ENCODE results near the gene ANO1. TPM values are rescaled to one million over a fixed set of nuclear protein-coding genes. Genes with fewer than 3 reads are reported as not detected.
A peak's percentile ranks its signal among the peaks of the same experiment; 100 is the strongest.

ANO1 gene
- total RNA-seq, 1 experiment from 2014 or later: 10.9 TPM

DNA sequence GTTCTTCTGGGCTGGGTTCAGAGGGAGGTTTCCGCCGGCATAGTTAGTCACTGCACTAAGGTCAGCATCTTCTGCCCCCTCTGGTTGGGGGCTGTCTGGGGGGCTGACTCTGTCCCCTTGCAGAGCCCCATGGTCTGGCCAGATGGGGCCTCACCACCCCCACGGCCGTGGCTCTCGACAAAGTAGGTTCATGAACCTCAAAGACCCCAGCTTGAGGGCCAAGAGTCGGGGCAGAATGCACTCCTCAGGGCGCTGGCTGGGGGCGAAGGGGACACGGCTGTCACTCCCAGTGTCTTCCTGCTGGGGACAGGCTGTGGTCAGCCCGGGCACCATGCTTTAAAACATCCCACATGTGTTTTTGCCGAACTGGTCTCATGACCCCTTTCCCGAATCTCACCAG, 20.8 kb downstream of the ANO1 start:
- Histone ChIP-seq H3K4me1 (ENCODE audit: insufficient read depth, low read length) (no peaks in the 10 kb centered on the region), H3K27me3 (ENCODE audit: insufficient read depth, low read length) (no peaks in the 10 kb centered on the region), H2AK5ac (ENCODE audit: insufficient read length, low read length) (no peak overlapping the region), H3K23me2 (ENCODE audit: insufficient read length, low read depth, low read length, poor library complexity, severe bottlenecking) (no peaks in the 10 kb centered on the region), H3K56ac (ENCODE audit: insufficient read length, low read depth, low read length) (no peak overlapping the region), H3K18ac (ENCODE audit: insufficient read length, low read depth, low read length) (no peak overlapping the region), H2AFZ (ENCODE audit: low read length) (no peak overlapping the region), H3K9ac (ENCODE audit: extremely low read depth, insufficient read length, low read length) (no peak overlapping the region), H4K5ac (ENCODE audit: insufficient read length, low read depth, low read length) (no peak overlapping the region), H2BK12ac (ENCODE audit: insufficient read length, low read depth, low read length) (no peak overlapping the region), H3T11ph (ENCODE audit: low read length) (no peak overlapping the region), H2BK15ac (ENCODE audit: low read depth, low read length) (no peak overlapping the region), H3K4ac (ENCODE audit: low read depth, low read length) (no peak overlapping the region), H4K91ac (ENCODE audit: insufficient read length, low read depth, low read length) (no peak overlapping the region), H3K4me2 (ENCODE audit: insufficient read depth, insufficient read length, low read length) (no peak overlapping the region), H3K14ac (ENCODE audit: insufficient read depth, low read length) (no peak overlapping the region), H4K8ac (replicated peaks; ENCODE audit: insufficient read length, low read depth, low read length) (no peak overlapping the region), H2BK120ac (ENCODE audit: low read depth, low read length, poor library complexity, severe bottlenecking) (no peak overlapping the region), H4K20me1 (ENCODE audit: control insufficient read depth, insufficient read depth, insufficient read length) (no peaks in the 10 kb centered on the region), H3K79me1 (ENCODE audit: insufficient read depth, low read depth, low read length, poor library complexity, severe bottlenecking) (no peaks in the 10 kb centered on the region), H3K79me2 (ENCODE audit: insufficient read depth, low read length) (no peaks in the 10 kb centered on the region), H3K9me3 (ENCODE audit: control insufficient read depth, low read depth, low read length) (no peaks in the 10 kb centered on the region), H2BK5ac (ENCODE audit: insufficient read length, low read length) (no peak overlapping the region), H3K27ac (ENCODE audit: insufficient read length, low read depth, low read length) (no peak overlapping the region), H3K23ac (ENCODE audit: insufficient read length, low read depth, low read length) (no peak overlapping the region), H2BK20ac (ENCODE audit: low read depth, low read length, poor library complexity, severe bottlenecking) (no peak overlapping the region)
- Mint-ChIP-seq H3K4me1 (peaks cover 6% of the 10 kb centered on the region in 2 experiments), H3K4me3 (no peak overlapping the region), H3K36me3 (ENCODE audit: insufficient read depth in 1 of 3, low read depth in 3 of 3) (peaks cover 0 to 3% (median 0%) of the 10 kb centered on the region in 3 experiments; a peak in 2 of 7 replicates), H3K9me3 (no peaks in the 10 kb centered on the region; a peak in 1 of 5 replicates), H3K27me3 (ENCODE audit: low read depth) (peaks cover 6% of the 10 kb centered on the region), H3K27ac (peak overlapping the region in 1 of 3 experiments; percentile 18; a peak in 1 of 7 replicates)
- DNase-seq: no peak
- TF ChIP-seq, protein P1, sequence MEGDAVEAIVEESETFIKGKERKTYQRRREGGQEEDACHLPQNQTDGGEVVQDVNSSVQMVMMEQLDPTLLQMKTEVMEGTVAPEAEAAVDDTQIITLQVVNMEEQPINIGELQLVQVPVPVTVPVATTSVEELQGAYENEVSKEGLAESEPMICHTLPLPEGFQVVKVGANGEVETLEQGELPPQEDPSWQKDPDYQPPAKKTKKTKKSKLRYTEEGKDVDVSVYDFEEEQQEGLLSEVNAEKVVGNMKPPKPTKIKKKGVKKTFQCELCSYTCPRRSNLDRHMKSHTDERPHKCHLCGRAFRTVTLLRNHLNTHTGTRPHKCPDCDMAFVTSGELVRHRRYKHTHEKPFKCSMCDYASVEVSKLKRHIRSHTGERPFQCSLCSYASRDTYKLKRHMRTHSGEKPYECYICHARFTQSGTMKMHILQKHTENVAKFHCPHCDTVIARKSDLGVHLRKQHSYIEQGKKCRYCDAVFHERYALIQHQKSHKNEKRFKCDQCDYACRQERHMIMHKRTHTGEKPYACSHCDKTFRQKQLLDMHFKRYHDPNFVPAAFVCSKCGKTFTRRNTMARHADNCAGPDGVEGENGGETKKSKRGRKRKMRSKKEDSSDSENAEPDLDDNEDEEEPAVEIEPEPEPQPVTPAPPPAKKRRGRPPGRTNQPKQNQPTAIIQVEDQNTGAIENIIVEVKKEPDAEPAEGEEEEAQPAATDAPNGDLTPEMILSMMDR (conservative IDR thresholded peaks at IDR 0.05): no peak
- WGBS (ENCODE audit: extremely low coverage, insufficient read length, low lambda C conversion rate): no CpG with 5 or more reads among the region's 12 CpGs

Data from H9 (cell line).